MV-4-11 (cell line): ENCODE results near the gene SUV39H2.
"Not testable (repeated sequence)": the region's sequence is repeated elsewhere in the genome, so short reads cannot be mapped to it uniquely, and the experiment has no call there.

ENCODE experiments used
- DNase-seq: peaks from one replicate; lab custom pipeline; 2025; lab: John Stamatoyannopoulos, UW

SUV39H2 gene, protein sequence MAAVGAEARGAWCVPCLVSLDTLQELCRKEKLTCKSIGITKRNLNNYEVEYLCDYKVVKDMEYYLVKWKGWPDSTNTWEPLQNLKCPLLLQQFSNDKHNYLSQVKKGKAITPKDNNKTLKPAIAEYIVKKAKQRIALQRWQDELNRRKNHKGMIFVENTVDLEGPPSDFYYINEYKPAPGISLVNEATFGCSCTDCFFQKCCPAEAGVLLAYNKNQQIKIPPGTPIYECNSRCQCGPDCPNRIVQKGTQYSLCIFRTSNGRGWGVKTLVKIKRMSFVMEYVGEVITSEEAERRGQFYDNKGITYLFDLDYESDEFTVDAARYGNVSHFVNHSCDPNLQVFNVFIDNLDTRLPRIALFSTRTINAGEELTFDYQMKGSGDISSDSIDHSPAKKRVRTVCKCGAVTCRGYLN

DNA sequence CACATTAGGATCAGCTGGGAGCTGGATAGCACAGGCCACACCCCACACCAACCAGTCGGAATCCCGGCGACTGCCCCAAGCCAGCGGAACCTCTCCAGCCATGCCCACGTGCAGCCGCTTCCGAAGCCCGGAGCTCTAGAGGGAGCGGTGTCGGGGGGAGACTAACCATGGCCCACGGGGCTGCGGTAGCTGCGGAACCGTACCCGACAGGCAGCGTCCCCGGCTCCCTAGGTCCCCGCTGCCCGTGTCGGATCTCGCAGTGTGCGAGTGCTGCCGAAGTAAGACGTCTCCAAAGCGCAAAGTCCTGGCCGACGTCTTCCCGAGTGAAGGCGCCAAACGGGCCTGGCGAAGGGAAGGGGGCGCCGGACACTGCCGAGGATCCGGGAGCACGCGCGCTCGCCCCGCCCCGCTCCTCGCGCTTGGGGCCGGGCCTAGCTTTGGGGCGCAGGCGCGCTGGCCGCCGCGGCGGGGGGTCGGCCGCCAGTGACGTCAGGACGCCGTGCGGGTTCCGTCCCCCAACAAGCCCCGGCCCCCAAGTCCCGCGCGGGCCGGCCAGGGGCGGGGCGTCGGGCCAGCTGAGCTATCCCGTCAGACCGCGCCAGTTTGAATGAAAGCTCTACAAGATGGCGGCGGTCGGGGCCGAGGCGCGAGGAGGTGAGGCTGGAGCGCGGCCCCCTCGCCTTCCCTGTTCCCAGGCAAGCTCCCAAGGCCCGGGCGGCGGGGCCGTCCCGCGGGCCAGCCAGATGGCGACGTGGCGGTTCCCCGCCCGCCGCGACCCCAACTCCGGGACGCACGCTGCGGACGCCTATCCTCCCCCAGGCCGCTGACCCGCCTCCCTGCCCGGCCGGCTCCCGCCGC lies at the start of gene SUV39H2:
TSS of gene SUV39H2 (plus strand) at position 601 of the 858 bp plus-strand sequence. CDS start at position 624, 23 bp downstream.
- peak; percentile 91 for DNase-seq

DNA sequence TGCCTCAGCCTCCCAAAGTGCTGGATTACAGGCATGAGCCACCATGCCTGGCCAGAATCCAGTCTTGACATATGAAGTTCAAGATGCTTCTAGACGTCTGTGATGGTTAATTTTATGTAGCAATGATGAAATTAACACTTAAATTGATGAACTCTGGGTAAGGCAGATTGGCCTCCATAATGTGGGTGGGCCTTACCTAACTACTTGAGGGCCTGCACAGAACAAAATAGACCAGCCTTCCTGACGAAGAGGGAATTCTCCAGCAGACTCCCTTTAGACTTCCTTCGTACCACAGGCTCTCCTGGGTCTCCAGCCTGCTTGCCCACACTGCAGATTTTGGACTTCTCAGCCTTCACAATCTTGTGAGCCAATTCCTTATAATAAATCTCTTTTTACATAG lies 45.6 kb upstream of the SUV39H2 start:
- no peak for DNase-seq

DNA sequence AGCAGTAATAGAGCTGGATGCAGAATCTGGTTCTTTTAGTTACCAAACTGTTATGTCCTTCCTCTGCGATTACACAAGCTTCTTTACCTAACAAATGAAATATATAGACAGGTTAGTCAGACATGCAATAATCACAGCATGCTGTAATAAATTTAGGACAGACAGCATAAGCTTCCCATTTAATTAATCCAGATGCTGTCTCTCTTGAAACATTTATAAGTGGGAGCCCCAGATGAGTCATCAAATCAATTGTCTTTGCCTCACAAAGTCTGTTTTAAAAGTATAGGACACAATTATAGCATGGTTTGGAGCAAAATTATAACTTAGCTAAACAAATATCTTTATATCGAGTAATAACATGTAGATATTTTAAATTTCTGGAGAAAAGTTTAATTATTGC lies 42.5 kb upstream of the SUV39H2 start:
- DNase-seq = no peak

DNA sequence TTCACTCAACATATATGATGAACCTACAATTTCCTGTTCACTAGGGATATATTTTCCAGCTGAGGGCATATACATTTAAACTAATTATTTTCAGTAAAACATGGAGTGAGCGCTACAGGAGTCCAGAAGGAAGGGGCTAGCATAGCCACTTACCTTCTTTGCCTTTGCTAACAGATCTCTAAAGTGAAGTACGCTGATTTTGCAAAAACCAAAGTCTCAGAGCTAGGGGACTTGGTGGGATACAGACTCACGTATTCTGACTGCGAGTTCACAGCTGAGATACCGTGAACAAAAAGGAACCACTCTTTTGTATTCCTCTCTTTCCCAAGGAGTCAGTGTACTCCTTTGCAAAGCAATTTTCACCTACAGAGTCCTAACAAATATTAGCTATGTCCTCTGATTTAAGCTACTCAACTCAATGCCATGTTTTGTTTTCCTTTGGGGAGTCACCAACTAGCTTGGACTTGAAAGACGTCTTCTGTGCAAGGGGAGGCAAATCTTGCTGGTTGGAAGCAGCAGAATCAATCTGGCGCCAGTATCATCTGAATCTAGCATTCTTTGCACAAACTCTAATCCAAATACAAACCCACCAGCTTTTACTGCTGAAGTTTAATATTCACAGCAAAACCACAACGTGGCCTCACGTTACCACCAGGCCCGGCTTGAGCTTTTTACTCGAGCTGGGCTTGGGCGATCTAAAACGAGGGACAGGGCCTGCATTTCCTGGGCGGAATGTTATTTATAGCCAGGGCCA lies 41.5 kb upstream of the SUV39H2 start:
- no peak for DNase-seq

DNA sequence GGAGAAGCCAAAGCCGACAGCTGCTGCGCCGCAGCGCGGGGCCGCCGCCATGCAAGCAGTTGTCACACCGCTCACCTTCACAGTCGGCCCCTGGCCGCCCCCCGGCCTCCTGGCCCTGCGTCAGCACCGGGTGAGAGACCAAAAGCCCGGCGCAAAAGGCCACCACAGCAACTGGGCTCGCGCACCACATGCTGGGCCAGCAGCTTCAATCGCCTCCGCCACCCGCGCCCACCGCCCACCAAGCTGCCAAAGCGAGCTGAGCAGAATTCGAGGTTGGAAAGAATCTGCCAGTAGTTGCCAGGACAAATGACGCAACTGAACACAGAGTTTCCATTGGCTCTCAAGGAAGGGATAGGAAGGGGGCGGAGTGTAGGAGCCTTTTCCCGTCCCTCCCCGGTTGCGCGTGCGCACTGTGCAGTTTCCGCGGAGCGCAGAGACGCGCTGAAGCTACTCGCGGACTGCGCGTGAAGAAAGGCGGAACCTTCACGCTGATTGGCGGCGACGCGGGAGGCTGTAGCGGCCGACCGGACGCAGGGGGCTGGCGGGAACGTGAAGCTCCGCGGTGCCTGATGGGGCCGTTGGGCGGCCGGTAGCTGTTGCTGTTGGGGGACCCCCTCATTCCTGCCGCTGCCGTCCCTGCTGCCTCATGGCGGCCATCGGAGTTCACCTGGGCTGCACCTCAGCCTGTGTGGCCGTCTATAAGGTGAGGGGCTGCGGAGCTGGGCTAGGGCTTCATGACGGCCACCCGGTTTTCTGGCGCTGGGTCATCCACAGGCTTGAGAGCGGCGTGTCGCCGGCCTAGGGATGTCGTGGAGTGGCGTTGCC lies 40.7 kb upstream of the SUV39H2 start, which contains the start of the genes CDNF, HSPA14 and MSANTD7:
TSS of gene CDNF (minus strand) at position 281 of the 825 bp plus-strand sequence. CDS start at position 190, 91 bp downstream.
TSS of gene HSPA14 (plus strand) at position 550 of the 825 bp plus-strand sequence. CDS start at position 647, 97 bp downstream.
TSS of gene MSANTD7 (plus strand) at position 550 of the 825 bp plus-strand sequence. CDS start 3,979 bp downstream, outside the sequence.
- peak; percentile 99 for DNase-seq

DNA sequence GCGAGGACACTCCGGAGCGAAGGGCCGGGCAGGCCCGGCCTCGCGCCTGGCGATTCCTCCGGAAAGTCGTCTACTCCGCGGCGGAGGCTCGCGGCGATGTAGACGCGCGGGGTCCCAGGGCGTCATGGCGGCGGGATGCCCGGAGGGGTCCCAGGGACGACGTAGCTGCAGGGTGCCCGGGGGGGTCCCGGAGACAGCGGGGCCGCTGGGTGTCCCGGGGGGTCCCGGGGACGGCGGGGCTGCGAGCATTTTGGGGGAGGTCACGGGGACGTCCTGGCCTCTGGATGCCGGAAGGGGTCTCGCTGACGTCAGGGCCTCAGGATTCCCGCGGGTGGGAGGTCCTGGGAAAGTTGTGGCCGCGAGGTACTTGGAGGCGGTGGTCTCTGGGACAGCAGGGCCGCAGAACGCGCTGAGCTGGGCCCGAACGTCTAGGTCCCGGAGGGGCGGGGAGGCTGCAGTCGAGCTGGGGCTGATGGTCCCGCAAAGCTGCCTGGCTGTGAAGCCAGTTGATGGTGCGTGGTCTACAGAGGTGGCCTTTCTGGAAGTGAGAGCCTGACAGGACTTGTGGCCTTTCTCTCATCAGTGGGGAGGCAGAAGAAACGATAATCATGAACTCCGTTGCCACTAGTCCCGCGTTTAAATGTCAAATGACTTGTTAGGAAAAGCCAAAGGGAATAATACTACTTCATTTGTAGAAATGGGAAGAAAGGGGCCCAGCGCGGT lies 39.9 kb upstream of the SUV39H2 start:
- DNase-seq = no peak

DNA sequence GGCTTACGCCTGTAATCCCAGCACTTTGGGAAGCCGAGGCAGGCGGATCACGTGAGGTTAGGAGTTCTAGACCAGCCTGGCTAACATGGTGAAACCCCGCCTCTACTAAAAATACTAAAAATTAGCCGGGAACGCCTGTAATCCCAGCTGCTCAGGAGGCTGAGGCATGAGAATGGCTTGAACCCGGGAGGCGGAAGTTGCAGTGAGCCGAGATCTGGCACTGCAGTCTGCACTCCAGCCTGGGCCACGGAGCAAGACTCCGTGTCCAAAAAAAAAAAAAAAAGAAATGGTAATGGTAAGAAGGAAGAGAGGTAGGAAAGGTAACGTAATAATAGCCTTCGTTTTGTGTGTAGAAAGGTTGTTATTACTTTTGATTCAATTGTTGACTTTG lies 39.4 kb upstream of the SUV39H2 start:
- no peak for DNase-seq

DNA sequence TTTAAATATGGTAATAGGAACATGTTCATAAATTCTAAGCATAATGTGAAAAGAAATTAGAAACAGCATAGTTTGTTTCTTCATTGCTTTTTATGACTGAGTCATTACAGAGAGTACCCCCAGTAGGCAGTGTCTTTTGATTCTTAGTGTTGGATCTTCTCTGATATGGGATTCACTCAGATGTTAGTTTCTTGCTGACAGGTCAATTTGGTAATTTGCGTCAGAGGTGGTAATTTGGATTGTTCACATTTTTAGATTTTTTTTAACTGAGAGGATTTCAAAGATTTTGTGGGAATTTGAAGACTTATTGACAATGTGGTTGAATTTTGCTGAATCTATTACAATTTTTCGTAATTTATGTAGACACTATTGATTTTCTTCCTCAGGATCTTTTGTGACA lies 38.5 kb upstream of the SUV39H2 start:
- DNase-seq = no peak

DNA sequence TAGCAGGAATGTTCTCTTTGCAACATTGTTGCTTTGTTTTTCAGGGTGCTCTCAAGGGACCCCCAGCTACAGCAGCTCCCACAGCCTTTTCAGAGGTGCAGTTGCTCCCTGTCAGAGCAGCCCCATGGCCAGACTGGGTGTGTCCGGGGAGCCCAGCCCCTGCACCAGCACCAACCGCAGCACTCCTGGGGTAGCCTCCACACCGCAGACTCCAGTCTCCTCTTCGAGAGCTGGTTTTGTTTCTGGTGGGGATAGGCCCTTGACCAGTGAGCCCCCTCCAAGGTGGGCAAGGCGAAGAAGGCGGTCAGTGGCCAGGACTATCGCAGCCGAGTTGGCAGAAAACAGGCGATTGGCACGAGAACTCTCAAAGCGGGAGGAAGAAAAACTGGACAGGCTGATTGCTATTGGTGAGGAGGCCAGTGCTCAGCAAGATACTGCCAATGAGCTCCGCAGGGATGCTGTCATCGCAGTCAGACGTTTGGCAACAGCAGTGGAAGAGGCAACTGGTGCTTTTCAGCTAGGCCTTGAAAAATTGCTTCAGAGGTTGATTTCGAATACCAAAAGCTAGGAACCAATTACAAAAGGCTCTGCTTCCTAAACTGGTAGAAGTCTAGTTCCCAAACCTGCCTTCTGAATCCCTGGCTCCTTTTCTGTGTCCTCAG lies 35.2 kb upstream of the SUV39H2 start:
- DNase-seq = no peak

DNA sequence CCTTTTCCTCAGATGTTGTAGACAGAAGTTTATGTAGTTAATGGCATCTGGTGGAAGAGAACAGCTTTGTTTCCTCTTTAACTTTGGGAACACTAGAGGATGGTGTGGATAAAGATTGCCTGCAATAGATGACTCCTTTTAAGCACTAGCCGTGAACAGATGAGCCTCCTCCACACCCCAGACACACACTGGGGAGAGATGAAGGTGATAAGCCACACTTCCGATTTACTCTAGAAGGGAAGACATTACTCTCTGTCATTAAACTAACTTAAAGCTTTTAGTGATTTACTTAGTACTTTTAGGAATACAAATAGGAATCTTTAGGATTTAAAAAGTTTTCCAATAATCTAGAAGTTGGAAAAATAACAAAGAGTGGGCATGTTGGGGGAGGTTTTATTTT lies 33.7 kb upstream of the SUV39H2 start:
- DNase-seq = no peak

DNA sequence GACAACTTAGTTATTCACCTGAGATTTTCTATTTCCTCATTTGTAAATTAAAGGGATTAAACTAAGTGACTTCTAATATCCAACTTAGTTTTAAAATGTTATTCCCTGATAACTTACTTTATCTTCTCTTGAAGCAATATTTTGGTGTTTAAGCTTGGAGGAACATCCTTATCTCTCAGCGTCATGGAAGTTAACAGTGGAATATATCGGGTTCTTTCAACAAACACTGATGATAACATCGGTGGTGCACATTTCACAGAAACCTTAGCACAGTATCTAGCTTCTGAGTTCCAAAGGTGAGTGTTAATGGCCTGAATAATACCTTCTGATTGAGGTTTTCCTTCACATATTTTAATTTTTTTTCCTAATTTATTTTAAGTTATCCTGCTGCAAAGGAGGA lies 26.4 kb upstream of the SUV39H2 start:
- DNase-seq = no peak

DNA sequence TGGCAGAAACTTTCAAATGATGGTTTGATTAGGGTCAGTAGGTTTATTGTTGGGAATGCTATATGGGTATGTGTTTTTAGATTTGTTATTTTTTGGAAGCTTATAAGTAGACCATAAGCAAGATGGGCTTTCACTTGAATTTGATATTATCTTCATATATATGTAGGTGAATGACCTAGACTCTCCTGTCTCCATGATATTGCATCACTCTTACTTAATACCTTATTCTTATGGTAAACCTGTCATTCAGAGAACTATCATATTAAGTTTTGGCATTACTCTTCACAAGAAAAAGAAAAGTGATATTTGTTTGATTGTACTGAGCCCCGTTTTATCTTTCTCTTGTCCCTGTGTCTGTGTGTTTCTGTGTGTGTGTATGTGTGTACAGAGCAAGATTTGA lies 23.2 kb upstream of the SUV39H2 start:
- no peak for DNase-seq

DNA sequence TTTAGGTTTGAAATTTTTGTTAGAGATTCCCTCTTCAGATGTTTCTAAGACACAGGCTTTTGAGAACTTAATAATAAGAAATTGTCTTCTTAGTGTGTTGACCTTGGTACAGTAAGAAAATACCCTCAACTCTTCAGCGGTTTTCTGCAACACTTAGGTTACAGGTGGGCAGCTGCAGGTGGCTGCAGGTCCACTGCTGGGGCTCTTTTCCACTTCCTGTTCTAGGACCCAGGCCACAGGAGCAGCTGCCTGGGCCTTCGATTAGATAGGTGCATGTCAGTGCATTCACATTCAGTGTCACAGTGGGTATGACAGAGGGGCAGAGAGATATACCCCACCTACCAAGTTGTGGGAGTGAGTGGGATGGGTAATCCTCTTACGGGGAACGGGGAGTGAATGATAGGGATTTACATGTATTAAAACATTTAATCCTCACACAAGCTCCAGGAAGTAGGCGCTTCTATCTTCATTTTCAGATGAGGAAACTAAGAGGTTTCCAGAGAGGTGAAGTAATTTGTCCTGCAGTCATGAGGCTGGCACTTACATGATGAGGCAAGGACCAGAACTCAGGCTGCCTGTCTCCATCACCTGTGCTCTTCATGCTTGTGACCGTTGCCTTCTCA lies 20.2 kb upstream of the SUV39H2 start:
- DNase-seq = peak; percentile 15

DNA sequence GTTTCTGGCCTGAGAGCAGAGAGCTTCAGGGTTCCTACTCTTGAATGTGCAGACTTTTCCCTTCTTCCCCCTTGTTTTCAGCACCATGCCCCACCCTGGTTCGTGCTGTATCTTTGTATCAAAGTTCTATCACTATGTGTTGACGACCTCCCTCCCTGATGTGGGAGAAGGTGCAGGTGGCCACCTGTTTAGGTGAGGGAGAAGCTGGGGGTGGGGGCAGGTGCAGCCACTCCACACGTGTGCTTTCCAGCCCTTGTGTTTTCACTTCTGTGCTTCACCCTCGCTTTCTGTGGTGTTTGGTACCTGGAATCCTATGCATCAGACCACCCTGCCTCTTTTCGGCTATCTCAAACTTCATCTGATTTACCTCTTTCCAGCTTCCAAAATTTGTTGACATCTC lies 19.6 kb upstream of the SUV39H2 start:
- DNase-seq = no peak

DNA sequence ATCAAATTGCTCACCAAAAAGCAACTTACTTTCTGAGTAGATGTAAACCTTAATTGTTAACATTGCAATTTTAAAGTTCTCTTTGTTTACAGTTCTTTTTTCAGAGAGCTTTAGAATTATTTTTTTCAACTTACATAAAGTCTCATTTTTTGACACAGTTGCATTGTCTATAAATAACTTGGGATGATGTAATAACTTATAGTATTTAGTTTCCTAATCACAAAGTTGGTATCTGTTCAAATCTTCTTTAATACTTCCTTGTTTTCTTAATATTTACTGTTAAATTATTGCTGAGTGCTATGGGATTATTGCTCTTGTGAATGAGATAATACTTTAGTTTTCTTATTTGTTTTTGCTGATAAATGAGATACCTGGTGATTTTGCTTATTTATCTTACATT lies 18.9 kb upstream of the SUV39H2 start:
- DNase-seq = peak; percentile 30

DNA sequence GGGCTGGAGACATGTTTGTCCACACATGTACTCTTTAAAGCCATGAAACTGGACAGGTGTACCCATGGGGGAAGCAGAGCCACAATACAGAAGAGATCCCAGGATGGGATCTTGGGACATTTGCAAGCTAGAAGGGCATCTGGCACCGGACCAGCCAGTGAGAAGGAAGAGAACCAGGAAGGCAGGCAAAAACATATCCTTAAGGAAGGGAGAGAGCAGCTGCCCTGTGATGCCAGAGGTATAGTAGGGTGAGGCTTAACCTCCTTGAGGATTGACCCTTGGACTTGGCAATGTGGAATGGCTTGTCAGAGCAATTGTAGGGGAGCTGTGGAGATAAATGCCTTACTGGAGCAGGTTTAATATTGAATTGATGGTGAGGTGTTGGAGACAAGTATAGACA lies 17.9 kb upstream of the SUV39H2 start:
- DNase-seq = no peak

DNA sequence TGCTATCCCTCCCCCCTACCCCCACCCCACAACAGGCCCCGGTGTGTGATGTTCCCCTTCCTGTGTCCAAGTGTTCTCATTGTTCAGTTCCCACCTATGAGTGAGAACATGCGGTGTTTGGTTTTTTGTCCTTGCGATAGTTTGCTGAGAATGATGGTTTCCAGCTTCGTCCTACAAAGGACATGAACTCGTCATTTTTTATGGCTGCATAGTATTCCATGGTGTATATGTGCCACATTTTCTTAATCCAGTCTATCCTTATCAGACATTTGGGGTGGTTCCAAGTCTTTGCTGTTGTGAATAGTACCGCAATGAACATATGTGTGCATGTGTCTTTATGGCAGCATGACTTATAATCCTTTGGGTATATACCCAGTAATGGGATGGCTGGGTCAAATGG lies 14.2 kb upstream of the SUV39H2 start:
- DNase-seq = not testable (repeated sequence)

DNA sequence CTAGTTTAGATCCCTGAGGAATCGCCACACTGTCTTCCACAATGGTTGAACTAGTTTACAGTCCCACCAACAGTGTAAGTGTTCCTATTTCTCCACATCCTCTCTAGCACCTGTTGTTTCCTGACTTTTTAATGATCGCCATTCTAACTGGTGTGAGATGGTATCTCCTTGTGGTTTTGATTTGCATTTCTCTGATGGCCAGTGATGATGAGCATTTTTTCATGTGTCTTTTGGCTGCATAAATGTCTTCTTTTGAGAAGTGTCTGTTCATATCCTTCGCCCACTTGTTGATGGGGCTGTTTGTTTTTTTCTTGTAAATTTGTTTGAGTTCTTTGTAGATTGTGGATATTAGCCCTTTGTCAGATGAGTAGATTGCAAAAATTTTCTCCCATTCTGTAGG lies 13.8 kb upstream of the SUV39H2 start:
- DNase-seq = not testable (repeated sequence)

DNA sequence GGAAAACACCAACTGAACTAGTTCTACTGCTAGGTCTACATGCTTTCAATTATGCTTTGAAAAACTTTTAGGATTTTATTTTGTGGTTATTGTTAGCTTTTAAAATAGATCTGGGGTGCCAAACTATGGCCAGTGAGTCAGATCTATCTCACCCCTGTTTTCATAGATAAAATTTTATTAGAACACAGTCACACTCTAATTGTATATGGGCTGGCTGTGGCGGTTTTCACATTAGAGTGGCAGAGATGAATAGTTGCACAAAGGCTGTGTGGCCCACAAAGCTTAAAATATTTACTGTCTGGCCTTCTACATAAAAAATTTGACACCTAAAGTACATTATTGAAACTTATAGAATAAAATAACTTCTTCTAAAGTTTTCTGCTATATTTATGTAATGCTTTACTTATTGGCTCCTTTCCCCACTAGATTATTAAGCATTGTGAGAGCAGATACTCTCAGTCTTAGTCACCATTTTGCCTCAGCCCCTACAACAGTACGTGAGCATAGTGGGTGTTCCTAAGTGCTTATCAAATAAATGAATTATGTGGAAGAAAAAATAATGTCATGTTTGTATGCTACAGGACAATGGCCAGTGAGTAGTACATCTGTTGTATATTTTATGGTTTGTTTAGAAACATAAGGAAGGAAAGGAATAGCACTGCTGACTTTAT lies 5.4 kb upstream of the SUV39H2 start:
- no peak for DNase-seq
